ENCODE measurements around the gene DCTN1.

GRCh38 chr2:74367789-74368188 lies 12.3 kb downstream of the DCTN1 start:
- TF ChIP-seq CTCF (IDR thresholded peaks at IDR 0.05) (no peak), CEBPB (IDR thresholded peaks at IDR 0.05) (no peak)

All from A549 (cell line).